ENCODE results near the gene CLEC16A.

CLEC16A gene

DNA sequence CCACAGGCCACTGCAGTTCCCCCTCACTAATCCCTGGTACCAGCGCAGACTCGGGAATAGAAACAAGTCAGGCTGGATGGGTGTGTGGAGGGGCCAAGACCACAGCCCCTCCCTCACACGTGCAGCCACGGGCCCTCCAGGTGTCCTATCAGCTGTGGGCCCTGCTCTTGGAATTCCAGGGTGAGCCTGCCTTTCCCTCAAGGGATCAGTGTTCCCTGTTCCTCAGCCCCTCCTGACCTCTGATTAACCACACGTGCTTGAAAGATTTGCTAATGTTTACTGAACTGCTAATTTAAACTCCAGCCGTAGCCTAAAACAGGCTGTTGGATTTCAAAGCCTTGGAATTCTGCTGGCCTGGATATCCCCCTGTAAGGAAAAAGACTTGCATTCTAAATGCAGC lies 165.2 kb downstream of the CLEC16A start:
- no peak for DNase-seq (ENCODE audit: low read depth in 2 of 3, low spot score in 2 of 3)

GRCh38 chr16:11111150-11111549 lies 166.8 kb downstream of the CLEC16A start:
- DNase-seq (ENCODE audit: low read depth in 2 of 3, low spot score in 2 of 3), result no peak

DNA sequence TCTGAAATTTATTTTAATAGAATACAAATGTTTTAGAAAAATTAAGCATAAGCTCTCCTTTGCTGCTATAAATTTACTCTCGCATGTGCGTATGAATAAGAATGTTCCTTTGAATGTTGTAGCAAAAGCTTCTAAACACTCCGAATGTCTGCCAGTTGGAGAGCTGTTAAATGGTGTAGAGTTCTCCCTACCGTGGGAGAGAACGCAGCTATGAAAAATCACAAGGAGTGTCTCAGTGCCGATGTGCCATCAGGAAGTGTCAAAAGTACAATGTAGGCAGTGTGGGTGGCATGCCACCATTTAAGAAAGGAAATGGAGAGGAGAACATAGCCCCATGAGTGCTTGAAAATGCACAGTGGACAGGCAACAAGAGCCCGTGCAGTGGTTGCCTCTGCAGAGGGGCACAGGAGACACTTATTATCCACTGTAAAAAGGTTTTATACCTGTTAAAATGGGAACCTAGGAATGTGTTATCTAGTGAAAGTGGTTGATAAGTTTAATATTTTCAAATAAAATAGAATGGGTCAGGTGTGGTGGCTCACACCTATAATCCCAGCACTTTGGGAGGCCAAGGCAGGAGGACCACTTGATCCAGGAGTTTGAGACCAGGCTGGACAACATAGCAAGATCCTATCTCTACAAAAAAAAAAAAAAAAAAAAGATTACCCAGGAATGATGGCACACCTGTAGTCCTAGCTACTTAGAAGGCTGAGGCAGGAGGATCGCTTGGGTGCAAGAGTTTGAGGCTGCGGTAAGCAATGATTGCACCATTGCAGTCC lies 167.7 kb downstream of the CLEC16A start:
- DNase-seq (ENCODE audit: low read depth in 2 of 3, low spot score in 2 of 3), result no peak

DNA sequence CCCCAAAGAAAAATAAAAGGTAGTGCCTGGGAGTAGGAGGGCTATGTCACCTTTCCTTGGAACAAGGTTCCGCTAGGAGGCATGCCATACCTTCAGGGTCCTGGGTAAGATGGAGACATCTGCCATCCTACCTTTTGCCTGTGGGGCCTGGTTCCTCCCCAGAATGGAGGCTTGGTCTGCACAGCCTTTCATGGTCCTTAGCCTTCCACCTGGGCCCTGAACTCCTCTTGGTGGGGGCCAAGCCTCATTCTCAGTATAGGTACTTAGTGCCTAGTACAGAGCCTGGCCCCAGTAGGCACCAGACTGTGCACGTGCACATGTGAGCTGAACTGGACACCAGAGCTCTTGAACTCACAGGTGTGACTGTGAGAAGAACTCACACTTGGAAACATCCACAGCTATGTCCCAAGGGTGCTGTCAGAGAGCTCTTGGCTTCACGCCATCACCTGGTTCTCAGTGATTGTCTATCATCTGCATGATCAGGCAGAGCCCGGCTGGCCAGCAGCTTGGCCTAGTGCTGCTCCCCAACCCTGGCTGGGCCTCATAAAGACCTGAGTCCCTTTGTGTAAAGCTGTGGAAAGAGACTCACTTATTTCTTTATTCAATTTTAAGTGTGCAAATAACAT lies 168.5 kb downstream of the CLEC16A start:
- no peak for DNase-seq (ENCODE audit: low read depth in 2 of 3, low spot score in 2 of 3)

DNA sequence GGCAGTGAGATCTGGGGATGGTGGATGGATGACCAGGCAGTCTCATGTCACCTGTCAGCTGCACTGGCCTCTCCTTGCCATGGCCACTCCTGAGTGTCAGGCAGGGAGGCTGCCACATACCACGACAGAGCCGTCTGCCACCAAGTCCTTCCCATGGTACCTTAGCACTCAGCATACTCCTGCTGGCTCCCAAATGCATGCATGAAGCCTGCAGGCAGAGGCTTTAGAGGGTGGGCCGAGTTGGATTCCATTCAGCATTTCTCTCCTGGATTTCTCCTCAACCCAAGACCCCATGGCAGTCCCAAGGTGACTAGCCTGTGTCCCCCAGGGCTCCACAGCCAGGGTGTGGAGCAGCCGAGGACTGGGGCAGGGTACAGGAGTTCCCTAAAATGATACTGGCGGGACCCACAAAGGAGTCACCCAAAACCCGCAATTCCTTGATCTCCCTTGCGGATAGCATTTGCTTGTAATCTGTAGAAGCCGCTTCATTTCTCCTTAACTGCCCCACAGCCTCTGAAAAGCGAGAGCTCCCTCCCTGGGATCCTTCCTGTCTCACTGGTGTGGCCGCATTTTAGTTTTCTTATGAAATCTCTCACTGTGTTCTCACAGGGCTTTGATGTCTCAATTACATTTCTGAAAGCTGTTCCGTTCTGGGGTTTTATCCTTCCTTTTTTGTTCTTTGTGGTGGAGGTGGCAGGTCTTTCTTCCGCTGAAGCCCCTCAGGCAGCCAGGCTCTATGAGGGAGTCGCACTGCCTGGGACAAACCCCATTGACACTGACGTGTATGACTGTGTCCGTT lies 170.2 kb downstream of the CLEC16A start:
- DNase-seq (ENCODE audit: low read depth in 2 of 3, low spot score in 2 of 3), result no peak

- DNase-seq (ENCODE audit: low read depth in 2 of 3, low spot score in 2 of 3), result no peak
These were observed 173.3 kb downstream of the CLEC16A start for GRCh38 chr16:11117576-11118211.

DNA sequence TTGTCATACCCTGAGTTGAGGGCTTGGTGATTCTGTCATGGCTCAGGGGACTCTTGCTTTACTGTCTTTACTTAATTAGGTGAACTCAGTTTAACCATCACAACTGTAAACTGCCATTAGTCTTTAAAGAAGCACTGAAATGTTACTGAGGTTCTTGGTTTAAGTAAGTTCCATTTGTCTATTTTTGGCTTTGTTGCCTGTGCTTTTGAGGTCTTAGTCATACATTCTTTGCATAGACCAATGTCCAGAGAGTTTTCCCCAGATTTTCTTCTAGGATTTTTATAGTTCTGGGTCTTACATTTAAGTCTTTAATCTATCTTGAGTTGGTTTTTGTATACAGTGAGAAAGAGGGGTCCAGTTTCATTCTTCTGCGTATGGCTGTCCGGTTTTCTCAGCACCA lies 174.1 kb downstream of the CLEC16A start:
- DNase-seq (ENCODE audit: low read depth in 2 of 3, low spot score in 2 of 3), result no peak

GRCh38 chr16:11121083-11121608 lies 176.8 kb downstream of the CLEC16A start:
- DNase-seq (ENCODE audit: low read depth in 2 of 3, low spot score in 2 of 3), result no peak

DNA sequence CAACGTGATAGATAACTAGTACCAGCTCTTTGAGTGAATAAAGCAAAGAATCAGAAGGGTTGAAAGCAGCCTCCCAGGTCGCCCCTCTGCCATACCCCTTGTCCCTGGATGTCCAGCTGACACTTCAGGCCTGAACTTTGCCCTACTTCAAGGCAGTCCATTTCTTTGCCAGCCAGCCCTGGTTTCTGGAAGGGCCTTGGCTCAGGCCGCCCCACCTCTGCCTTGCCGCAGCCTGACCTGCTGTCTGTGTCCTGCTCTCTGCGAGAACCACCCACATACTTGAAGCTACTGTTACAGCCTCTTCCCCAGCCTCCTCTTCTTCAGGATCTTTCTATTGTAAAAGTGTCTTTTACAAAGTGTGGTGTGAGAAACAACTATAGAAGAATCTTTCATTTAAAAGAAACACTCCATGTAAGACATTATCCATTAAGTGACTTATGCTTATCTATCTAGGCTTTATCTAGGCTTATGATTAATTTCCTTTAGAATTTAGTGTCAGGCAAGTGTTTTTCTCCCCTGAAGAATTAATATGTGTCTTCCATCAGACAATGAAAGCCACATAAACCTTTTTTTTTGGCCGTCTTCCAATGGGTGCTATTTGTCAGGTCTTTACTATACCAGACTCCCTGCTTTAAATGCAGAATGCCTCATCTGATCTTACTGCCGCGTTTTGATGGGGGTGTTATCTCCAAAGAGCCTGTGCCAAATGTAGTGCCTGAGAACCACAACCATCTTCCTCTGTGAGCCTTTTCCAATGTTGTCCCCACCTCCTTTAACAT lies 177.7 kb downstream of the CLEC16A start:
- DNase-seq (ENCODE audit: low read depth in 2 of 3, low spot score in 2 of 3), result no peak

GRCh38 chr16:11123666-11124065 lies 179.3 kb downstream of the CLEC16A start:
- no peak for DNase-seq (ENCODE audit: low read depth in 2 of 3, low spot score in 2 of 3)

DNA sequence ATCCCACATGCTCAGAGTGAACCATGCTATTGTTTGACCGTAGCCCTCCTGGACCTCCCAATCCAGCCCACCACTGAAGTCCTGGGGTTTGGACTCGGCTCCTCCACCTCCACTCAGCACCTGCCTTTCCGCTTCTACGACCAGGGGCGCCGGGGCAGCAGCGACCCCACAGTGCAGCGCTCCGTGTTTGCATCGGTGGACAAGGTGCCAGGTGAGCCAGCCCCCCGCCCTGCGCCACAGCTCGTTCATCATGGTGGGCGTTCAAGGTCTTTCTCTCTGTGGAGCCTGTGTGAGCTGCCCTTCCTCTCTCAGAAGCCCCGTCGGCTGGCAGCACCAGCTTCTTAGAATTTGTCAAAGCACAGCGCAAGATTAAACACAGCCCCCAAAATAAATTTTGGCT lies 181.6 kb downstream of the CLEC16A start:
- DNase-seq (ENCODE audit: low read depth in 2 of 3, low spot score in 2 of 3), result no peak

GRCh38 chr16:11126399-11127054 lies 182.2 kb downstream of the CLEC16A start:
- DNase-seq (ENCODE audit: low read depth in 2 of 3, low spot score in 2 of 3), result no peak

- no peak for DNase-seq (ENCODE audit: low read depth in 2 of 3, low spot score in 2 of 3)
These were observed 183.3 kb downstream of the CLEC16A start for GRCh38 chr16:11127610-11128195.

DNA sequence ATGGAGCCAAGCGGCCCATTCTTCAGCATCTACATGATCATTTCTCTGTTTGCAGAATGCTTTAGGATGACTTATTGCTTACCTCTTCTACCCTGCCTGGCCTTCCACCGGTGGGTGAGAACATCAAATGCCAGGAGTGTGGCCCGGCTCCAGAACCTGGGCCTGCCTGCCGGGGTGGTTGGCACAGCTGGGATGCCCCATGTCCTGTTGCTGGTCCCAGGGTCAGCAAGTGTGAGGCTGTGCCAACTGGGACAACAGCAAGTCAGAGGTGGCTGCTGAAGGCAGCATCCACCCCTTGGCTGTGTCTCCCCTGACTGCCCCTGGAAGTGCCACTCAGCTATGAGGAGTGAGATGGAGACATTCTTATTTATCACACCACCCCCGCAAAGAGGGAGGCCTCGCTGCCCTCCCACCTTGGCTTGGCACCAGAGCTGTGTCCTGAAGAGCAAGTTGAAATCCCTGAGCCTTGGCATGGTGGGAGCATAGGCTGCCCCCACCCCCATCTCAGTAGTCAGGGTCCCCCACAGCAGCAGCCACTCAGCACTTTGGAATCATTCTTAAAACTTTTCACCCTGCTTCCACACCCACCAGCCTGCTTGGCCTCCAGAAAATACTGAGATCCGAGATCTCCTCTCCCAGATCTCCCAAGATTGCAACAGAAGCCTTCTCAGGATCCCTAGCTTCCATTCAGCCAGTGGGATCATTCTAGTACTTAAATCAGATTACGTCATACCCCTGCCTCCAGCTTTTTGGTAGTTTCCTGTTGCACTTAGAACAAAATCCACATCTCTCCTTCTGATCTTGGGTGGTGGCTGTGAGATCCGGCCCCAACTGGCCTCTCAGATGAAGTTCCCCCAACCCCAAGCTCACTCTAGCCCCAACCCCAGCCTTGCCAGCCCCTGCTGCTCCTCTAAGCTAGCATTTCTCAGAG lies 184.1 kb downstream of the CLEC16A start:
- DNase-seq (ENCODE audit: low read depth in 2 of 3, low spot score in 2 of 3), result no peak

DNA sequence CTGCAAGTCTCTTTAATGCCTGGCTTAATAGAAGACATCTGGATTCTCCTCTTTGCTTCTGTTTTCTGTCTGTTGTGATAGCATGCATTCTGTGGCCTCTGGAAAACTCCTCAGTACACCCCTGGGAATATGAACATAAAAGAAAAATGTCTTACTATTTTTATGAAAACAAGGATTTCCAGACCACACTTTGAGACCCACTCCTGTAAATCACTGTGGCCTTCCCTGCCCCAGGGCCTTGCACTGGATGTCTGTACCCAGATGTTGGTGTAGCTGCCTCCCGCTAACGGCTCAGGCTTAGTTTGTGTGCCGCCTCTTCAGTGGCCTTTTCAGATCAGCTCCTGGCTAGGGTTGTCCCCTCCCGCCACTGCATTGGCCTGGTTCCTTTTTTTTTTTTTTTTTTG lies 185.0 kb downstream of the CLEC16A start:
- DNase-seq (ENCODE audit: low read depth in 2 of 3, low spot score in 2 of 3), result no peak

DNA sequence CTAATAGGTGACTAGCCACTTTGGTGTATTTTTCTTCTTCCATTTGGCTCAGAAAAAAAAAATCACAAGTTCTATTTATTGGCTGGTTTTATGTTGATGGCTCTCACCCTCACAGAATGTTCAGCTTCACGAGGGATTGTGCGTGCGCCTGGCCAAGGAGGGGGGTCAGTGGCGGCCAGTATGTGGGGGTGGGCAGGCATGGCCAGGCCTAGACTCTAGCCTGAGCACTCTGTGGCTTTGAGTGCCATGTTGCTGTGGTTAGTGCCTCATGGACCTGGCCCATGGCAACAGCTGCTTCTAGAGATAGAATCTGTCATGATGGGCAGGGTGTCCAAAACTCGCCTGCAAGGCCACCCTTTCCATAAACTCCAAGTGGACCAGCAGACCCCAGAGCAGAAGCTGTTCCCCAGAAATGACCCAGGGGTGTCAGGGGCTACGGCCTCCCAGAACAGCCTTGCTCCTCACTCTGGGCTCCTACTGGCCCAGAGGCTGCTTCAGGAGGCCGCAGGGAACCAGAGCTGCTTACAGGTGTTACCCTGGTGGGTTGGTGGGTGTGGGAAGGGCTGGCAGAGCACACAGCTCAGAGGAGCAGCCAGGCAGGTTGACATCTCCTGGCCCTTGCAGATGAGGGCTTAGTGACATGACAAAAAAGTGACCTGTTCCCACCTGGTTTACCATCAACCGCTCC lies 186.8 kb downstream of the CLEC16A start:
- no peak for DNase-seq (ENCODE audit: low read depth in 2 of 3, low spot score in 2 of 3)

GRCh38 chr16:11131706-11132105 lies 187.3 kb downstream of the CLEC16A start:
- DNase-seq (ENCODE audit: low read depth in 2 of 3, low spot score in 2 of 3), result no peak

- DNase-seq (ENCODE audit: low read depth in 2 of 3, low spot score in 2 of 3), result no peak
These were observed 189.1 kb downstream of the CLEC16A start for GRCh38 chr16:11133344-11133943.
